HG03045 (cell line): ENCODE measurements around the gene ADGRD1.
"Not testable (repeated sequence)": the region's sequence is repeated elsewhere in the genome, so short reads cannot be mapped to it uniquely, and the experiment has no call there.

Source experiments
- ATAC-seq: cut with Tn5 transposase; IDR thresholded peaks from one replicate; pipeline ENCODE4 v1.9.1; 2021; ENCODE audit warnings: mild to moderate bottlenecking, moderate library complexity; ENCODE audit not compliant: unreplicated experiment

ADGRD1 gene

GRCh38 chr12:131067981-131068851 is 114.5 kb downstream of the ADGRD1 start:
- ATAC-seq = no peak

DNA sequence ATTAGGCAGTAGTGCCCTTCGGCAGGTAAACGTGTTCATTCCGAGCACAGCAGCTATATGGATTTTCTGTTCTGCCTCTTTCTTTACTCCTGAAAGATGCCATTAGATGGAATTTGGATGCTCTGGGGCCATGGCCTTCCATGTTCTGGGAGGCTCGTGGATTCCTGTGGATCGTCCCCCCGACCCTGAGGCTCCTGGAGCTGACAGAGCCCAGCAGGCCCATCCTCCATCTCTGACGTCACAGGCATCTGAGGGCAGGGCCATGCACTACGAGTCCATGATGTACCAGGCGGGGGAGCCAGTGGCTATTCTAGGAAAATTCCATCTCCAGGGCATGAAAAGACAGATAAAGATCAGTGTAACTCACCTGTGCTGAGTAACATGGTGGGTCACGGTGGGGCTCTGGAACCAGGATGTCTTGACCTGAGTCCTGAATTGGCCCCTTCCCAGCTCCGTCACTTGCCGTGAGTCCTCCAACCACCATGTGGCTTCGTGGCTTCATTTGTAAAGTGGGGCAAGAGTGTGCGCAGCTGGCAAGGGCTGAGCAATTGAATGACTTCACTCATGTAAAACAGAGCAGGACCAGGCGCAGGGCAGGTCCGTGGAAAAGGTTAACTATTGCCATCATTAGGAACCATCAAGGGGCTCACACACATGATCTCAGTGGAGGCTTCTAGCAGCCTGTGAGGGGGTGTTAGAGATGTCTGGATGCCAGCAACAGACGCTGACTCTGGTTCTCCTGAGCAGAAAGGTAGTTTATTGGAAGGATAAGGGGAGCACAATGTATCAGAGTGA is 115.4 kb downstream of the ADGRD1 start:
- ATAC-seq = not testable (repeated sequence)

GRCh38 chr12:131070136-131070535 is 116.4 kb downstream of the ADGRD1 start:
- not testable (repeated sequence) for ATAC-seq

DNA sequence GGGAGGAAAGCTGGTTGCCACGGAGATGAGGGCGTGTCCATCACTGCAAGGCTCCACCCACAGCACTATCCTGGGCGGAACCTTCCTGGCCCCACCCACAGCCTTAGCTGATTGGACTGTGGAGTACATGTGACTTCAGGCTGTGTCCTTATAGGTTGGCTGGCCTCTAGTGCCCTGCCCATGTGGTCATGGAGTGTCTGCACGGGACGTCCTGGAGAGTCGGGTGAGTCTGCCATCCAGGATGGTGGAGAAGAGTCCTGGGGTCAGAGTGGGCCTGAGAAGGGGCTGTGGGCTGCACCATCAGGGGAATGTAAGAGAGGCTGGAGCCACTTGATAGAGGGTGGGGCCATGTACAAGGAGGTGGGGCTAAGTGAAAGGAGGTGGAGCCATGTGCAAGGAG is 117.0 kb downstream of the ADGRD1 start:
- not testable (repeated sequence) for ATAC-seq

- ATAC-seq = not testable (repeated sequence)
These were observed 117.6 kb downstream of the ADGRD1 start for GRCh38 chr12:131071234-131071820.

DNA sequence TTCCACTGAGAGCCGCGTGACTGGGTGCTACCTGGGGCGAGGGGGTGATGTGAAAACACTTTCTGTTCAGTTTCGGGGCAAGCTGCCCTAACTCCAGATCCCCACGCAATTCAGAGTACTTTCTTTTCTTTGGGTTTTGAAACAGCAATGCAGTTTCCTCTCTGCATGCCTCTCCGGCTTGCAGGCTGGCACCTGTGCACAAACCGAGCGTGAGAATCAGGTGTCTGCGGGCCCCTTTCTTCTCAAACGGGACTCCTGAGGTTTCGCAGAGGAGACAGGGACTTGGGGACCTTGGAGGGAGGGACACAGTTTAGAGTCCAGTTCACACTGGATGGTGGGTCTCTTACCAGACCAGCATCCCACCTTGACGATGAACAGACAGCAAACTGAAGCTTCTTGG is 118.2 kb downstream of the ADGRD1 start:
- not testable (repeated sequence) for ATAC-seq

DNA sequence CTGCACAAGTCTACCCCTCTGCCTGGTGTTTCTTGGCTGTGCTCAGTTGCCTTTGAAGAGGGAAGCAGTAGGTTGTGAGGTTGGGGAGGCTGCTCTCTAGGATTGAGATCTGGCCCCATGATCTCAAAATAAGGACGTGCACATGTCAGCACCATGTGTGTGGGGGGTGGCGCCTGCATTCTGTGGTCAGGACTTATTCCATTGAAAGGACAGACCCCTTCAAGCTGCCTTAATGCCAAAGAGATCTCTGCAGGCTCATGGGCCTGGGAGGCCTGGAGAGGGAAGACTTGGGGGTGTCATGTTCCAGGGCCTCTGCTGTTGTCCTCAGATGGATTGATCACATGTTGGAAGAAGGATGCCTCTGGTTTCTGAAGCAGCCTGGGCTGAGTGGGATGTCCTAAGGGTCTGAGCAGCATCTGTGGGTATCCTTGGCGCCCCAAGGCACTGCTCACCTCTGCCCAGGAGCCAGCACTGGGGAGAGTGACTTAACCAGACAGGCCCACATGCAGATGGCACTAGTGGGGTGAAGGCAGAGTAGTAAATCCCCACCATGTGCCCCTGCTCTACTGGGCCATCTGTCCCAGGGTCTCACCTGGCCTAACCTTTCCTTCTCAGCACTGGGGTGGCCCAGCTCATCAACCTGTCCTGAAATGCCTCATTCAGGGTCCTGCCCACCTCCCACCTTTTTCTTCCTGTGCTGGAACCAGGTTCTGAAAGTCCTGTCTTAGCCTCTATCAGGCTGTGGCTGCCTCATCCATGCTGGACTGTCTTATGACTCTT is 118.9 kb downstream of the ADGRD1 start:
- ATAC-seq = no peak

DNA sequence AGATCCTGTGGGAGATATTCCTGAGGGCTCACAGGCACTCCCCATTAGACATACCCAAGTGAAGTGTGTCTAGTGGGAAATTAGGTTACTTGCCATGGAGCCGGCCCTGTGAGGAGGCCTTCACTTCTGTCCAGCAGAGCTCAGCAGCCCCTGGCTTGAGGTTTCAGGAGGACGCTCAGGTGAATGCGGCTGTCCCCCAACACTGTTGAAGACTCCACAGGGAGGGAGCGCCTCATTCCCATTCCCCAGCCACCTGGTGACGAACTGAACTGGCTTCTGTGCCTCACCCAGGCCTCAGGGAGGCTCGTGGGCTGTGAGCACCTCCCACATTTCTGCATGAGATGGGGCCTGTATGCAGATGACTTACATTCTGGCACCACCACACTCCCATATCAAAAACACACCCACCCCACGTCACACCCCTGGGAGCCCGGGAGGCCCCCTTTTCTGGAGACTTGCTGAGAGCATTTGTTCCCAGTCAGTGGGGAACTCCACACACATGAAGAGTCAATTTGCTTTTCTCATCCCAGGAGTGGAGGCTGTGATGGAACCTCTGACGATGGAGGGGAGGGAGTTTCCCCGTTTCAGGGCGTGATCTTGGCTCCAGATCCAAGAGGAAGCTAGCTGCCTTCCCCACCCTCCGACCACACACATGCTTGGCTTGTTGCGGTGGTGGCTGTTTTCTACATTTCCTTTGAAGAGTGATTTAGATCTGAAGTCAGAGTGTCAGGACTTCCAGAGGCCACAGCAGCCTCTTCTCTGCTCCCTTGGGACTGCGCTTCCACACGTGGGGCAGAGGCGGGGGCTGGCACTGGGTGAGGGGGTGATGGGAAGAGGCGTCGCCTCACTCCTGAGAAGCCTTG is 120.7 kb downstream of the ADGRD1 start:
- ATAC-seq = no peak

DNA sequence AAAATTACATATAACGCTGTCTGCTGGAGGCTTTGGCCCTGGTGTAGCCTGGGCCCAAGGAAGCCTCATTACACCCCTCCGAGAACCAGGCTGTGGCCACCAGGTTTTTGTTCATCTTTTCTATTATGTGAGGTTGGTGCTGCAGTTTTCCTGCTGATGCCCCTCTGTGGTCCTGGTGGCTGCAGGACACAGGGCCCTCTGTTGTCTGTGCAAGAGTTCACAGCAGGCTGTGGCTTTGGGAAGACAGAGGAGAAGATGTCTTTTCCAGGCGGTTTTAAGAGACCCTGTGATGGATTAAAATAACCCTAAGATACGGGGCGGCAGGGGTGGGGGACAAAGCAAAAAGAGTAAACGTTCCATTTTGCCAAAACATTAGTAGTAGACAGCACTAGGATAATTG is 121.5 kb downstream of the ADGRD1 start:
- ATAC-seq = no peak

- ATAC-seq = no peak
These were observed 121.9 kb downstream of the ADGRD1 start for GRCh38 chr12:131075611-131076010.

DNA sequence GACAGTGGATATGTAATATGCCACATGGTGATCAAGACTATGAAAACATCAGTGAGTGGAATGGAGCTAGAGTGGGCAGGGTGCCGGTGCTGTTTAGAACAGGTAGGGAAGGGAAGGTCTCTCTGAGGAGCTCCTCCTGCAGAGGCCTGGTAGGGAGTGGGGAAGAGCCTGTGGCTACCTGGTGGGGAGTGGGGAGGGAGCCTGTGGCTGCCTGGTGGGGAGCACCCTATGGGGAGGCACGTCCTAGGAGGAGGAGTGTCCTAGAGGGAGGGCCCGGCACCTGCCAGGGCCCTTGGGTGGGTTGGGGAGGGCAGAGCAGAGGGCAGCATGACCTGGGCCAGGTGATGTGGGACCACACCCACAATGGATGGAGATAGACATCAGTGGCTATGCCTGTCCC is 122.6 kb downstream of the ADGRD1 start:
- no peak for ATAC-seq

- no peak for ATAC-seq
These were observed 123.4 kb downstream of the ADGRD1 start for GRCh38 chr12:131076791-131077747.

DNA sequence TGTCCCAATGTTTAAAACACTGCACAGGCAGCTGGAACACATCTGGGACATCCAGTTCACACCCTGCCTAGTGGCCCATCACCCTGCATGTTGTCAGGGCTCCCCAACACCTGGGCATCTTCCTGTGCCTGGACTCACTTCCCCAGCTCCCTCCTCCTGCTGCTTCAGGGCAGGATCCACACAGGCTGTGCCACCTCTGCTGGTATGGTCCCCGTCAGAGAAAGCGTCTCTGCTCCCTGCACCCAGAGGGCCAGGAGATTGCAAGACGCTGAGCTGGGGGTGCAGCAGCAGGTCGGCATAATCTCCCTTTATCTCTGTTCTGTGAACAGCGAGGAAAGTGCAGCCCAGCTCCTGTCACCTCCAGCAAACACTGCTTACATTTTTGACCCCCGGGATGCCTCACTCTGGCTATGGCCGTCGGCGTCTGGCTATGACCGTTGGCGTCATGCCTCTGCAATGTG is 124.3 kb downstream of the ADGRD1 start:
- ATAC-seq = no peak

DNA sequence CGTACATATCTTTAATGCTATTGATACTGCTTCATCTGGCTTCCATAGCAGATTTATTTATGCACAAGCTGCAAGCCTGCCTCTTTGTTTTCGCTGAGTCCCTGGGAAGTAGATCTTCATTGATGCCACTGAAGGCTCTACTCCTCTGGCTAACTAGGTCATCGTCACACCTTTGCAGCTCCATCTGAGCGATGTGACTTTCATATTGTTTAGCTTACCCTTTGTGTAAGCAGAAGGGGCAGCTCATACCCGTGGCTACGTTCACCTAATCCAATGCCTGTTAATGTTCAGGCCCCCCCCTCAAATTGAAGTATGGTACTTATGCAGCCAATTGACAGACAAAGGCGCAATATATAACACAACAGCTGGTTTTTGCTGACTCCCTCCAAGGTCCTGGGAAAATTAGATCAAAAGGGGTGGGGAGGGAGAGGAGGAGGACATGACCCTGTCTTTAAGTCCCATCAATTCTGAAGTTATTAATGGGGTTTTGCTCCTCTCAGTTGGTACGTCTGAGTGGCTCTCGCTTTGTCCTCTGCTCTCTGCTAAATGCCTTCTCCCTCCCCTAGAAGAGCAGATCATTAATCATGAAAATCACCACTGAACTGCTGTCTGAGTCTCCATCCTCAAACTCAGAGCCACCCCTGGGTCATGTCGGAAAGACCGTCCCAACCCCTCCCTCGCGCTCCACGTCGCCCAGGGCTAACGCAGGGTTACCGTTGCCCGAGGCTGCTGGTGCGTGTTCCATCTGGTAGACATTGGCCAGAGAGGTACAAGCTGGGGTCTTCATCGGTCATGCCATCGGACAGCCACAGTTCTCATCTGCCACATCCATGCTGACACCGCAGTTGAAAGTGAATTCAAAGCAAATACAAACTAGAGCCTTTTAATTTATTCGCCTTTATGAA is 128.8 kb downstream of the ADGRD1 start:
- no peak for ATAC-seq

DNA sequence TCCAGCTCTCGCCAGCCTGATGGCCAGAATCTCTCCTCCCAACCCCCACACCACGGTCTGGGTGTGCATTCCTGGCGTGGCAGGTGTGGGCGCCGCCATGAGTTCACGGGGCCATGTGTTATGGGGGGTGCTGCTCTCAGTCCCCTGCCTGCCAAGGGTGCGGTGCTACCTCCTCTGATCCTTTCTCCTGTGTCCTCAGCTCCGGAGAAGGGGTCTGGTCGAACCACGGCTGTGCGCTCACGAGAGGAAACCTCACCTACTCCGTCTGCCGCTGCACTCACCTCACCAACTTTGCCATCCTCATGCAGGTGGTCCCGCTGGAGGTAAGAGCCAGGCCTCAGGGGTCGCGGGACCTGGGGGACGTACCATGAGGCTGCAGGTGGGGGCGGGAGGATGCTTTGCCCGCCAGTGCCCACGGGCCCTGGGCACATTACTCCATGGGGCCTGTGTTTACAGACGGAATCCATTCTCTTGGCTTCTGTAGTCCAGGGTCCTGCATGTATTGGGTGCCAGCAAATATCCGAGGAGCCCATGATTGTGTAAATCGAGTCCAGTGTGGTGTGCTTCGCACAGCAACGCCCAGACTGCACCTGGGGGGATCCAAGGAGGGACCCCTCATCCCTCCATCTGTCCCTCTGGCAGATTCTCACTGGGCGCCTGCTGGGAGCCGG is 130.8 kb downstream of the ADGRD1 start:
- no peak for ATAC-seq

GRCh38 chr12:131085125-131085815 is 131.6 kb downstream of the ADGRD1 start:
- no peak for ATAC-seq
